ENCODE data around the gene CLCNKA.

The CLCNKA gene

GRCh38 chr1:15981679-15982078 is 40.2 kb upstream of the CLCNKA start:
- H3K27ac ChIP-seq: no peak overlapping the region
- TF ChIP-seq, protein P1, sequence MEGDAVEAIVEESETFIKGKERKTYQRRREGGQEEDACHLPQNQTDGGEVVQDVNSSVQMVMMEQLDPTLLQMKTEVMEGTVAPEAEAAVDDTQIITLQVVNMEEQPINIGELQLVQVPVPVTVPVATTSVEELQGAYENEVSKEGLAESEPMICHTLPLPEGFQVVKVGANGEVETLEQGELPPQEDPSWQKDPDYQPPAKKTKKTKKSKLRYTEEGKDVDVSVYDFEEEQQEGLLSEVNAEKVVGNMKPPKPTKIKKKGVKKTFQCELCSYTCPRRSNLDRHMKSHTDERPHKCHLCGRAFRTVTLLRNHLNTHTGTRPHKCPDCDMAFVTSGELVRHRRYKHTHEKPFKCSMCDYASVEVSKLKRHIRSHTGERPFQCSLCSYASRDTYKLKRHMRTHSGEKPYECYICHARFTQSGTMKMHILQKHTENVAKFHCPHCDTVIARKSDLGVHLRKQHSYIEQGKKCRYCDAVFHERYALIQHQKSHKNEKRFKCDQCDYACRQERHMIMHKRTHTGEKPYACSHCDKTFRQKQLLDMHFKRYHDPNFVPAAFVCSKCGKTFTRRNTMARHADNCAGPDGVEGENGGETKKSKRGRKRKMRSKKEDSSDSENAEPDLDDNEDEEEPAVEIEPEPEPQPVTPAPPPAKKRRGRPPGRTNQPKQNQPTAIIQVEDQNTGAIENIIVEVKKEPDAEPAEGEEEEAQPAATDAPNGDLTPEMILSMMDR (IDR thresholded peaks at IDR 0.05): no peak
- no peak for TF ChIP-seq ZFX (IDR thresholded peaks at IDR 0.05; ENCODE audit: borderline replicate concordance)

DNA sequence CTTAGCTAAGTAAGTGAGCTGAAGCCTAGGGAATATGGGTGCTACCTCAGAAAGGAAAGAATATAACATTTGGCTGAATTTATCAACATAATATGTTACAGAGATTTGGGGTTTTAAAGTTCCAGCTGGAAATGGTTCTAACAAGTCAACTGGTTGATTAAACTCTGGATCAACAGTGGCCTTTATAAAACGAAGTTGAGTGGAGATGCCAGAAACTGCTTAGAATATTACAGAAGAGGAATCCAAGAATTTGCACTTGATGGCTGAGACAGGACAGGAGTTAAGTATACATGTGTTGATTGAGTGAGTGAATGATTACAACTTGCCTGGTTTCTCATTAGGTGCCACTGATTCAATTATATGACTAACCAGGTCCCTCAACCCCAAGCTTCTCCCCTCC is 38.6 kb upstream of the CLCNKA start:
- no peak overlapping the region for H3K27ac ChIP-seq
- TF ChIP-seq ZFX (IDR thresholded peaks at IDR 0.05; ENCODE audit: borderline replicate concordance): no peak
- TF ChIP-seq, protein P1 (IDR thresholded peaks at IDR 0.05): no peak

DNA sequence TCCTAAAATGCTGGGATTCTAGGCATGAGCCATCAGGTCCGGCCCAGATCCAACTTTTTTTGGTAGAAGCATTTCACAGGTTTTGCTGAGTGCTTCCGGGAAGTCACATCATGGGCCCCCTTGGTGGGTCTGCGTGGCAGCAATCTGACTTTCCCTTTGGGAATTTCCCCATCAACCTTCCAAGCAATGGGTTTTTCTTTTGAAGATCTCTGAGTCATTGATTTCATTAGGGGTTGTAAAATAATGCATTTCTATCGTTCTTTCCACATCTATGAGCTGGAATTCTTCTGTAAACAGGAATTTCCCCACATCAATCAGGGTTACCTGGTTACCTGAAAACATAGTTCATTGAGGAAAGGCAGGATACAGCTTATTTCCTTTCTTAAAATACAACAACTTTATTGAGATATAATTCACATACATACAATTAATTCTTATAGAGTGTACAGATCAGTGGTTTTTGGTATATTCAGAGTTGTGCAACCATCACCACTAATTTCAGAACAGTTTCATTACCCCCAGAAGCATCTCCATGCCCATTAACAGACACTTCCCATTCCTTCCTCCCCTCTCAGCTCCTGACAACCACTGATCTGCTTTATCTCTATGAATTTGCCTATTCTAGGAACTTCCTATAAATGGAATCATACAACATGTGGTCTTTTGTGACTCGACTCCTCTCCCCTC is 36.1 kb upstream of the CLCNKA start:
- no peak for TF ChIP-seq ZFX (IDR thresholded peaks at IDR 0.05; ENCODE audit: borderline replicate concordance)
- TF ChIP-seq, protein P1 (IDR thresholded peaks at IDR 0.05): no peak
- H3K27ac ChIP-seq: no peak overlapping the region

GRCh38 chr1:15988856-15989736 is 32.7 kb upstream of the CLCNKA start:
- no peak overlapping the region for H3K27ac ChIP-seq
- no peak for TF ChIP-seq ZFX (IDR thresholded peaks at IDR 0.05; ENCODE audit: borderline replicate concordance)
- TF ChIP-seq, protein P1 (IDR thresholded peaks at IDR 0.05): no peak

DNA sequence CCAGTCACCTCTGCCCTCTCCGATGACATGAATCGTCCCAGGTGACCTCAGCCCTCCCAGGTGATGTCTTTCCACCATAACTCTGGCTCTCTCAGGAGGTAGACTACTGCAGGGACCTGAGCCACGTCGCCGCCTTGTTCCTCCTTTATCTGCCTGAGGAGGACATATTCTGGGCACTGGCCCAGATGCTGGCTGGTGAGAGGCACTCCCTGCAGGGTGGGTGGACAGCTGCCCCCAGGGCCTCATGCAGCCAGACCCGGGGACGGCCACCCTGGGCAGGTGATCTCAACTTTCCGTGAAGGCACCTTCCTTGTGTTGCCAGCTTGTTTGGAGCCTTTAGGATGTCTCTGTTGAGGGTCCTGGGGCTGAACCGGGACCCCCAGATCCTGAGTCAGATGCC is 32.1 kb upstream of the CLCNKA start:
- no peak for TF ChIP-seq ZFX (IDR thresholded peaks at IDR 0.05; ENCODE audit: borderline replicate concordance)
- TF ChIP-seq, protein P1 (IDR thresholded peaks at IDR 0.05): no peak
- no peak overlapping the region for H3K27ac ChIP-seq

DNA sequence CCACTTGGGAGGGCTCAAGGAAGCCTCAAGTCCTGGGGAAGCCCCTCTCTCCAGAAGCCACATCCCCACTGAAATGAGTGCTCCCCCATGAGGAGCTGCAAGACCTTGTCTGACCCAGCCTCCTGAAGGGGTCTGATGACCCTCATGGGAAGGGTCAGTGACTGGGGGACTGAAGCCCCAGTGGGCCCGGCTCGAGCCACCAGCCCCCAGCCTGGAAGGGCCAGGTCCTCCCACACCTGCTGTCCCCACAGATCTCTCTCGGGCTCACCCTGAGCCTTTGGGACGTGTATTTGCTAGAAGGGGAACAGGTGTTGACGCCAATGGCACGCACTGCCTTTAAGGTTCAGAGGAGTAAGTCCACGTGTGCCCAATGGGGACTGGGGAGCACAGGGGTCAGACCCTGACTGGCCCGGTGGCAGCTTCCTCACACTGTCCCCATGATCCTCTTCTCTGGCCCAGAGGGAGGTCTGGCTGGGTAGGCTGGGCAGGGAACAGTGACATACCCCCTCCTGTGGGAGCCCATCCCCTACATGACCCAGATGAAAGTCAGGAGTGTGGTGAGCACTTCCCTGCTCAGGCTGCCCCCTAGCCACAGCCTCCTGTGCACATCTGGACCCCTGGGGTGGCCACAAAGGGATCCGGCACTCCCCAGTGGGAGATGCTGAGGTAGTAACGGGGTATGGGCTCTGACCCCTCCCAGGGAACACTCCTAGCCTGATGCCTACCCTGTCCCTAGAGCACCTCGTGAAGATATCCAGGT is 30.2 kb upstream of the CLCNKA start:
- no peak for TF ChIP-seq ZFX (IDR thresholded peaks at IDR 0.05; ENCODE audit: borderline replicate concordance)
- TF ChIP-seq, protein P1 (IDR thresholded peaks at IDR 0.05): no peak
- H3K27ac ChIP-seq: no peak overlapping the region
